ENCODE results near the gene RASSF4. TPM values are rescaled to one million over a fixed set of nuclear protein-coding genes. Genes with fewer than 3 reads are reported as not detected.

Gene RASSF4
- total and polyA plus RNA-seq, 9 of the 15 experiments (the other 6 are each of a cell fraction or from before 2014, with no cell fraction given): 0.01 to 0.62 (median 0.11) TPM; not detected in 3

DNA sequence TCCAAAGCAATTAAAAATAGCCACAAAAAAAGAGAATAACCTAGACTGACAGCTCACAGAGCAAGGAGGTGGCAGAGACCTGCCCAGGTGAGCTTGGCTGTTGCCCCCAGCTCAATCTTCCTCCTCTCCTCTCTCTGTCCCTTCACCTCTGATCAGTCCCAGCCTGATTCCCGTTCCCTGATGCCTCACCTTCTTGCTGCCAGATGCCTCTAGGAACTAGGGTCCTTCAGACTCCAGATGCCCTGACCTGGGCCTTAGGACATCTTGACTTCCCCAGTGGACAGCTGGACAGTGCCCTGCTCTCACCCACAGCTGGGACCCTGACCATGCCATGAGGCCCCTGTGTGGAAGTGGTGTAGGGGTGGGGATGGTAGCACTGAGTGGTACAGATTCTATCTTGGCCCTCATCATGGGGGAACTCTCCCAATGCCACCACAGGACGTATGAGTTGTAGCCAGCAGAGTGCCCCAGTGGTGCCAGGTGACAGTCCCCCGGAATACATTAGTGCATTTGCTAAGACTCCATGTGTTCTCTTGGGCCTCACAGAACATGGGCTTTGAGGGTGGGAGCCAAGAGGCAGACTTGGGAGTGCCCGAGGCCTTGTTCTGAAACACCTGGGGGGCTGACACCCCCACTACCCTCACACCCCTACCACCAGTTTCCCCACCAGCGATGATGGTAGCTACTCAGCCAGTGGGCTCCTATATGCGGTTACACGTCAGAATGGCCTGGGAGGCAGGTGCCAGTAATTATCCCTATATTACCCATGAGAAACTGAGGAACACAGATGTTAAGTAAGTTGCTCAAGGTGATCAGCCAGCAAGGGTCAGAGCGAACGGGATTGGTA, 17.0 kb downstream of the RASSF4 start:
- no peak for FAIRE-seq

More for the DNA sequence above, 17.0 kb downstream of the RASSF4 start:
- no peaks in the 10 kb centered on the region for H3K27me3 ChIP-seq (ENCODE audit: control insufficient read depth in 2 of 2, insufficient read depth in 2 of 2, low read length in 2 of 2)
- H3K9ac ChIP-seq (ENCODE audit: insufficient read depth in 1 of 2, low read depth in 2 of 2, low read length in 2 of 2): no peak overlapping the region
- BruUV-seq (replicated peaks): no TSS peak
- ChIA-PET POLR2A (interaction anchor here (0.6 to 1.3 kb wide), 3 partner anchors 10 to 18 kb away, joined by 3 to 4 read pairs (median 3); no protein-coding TSS in a partner anchor), CTCF (ENCODE audit: low intra/inter-chr PET ratio) (no interaction called here)
- intact Hi-C loops (cut with micrococcal nuclease): loop anchor here (5.0 kb wide), 1 partner anchor 99 kb away; no protein-coding TSS in a partner anchor
- peaks cover 42 to 60% of the 10 kb centered on the region in 2 experiments for H3K4me1 ChIP-seq (replicated peaks in 1 of 2; ENCODE audit: control insufficient read depth in 2 of 2, insufficient read depth in 2 of 2, low read length in 2 of 2)
- WGBS (ENCODE audit: insufficient coverage, low coverage, missing lambda C conversion rate): 53% methylated on average over 9 of the region's 9 CpGs
- no peak for ATAC-seq
- H3K4me2 ChIP-seq (ENCODE audit: insufficient read depth, low read length): no peak overlapping the region
- no peaks in the 10 kb centered on the region for H3K36me3 ChIP-seq (ENCODE audit: control insufficient read depth, insufficient read depth, low read length)
- H3K9me3 ChIP-seq (replicated peaks; ENCODE audit: control insufficient read depth, insufficient read depth, low read depth, low read length): no peaks in the 10 kb centered on the region
- DNase-seq (ENCODE audit: extremely low read depth in 1 of 4, low spot score in 3 of 4): no peak
- no peak overlapping the region for H2AFZ ChIP-seq (ENCODE audit: low read depth, low read length)
- H3K9me1 ChIP-seq (ENCODE audit: control insufficient read depth, insufficient read depth, low read length): no peaks in the 10 kb centered on the region
- no peaks in the 10 kb centered on the region for H4K20me1 ChIP-seq (replicated peaks; ENCODE audit: control insufficient read depth, insufficient read depth, low read length)
- no peak overlapping the region for H3K4me3 ChIP-seq
- no peak overlapping the region for H3K27ac ChIP-seq (ENCODE audit: extremely low read depth, low read depth, low read length)
- in situ Hi-C loops (cut with MboI): no loop called here
- no peaks in the 10 kb centered on the region for H3K79me2 ChIP-seq (ENCODE audit: control insufficient read depth, insufficient read depth, low read length)
- no peak for TF ChIP-seq YBX1 (IDR thresholded peaks at IDR 0.05)
- TF ChIP-seq, protein P1, sequence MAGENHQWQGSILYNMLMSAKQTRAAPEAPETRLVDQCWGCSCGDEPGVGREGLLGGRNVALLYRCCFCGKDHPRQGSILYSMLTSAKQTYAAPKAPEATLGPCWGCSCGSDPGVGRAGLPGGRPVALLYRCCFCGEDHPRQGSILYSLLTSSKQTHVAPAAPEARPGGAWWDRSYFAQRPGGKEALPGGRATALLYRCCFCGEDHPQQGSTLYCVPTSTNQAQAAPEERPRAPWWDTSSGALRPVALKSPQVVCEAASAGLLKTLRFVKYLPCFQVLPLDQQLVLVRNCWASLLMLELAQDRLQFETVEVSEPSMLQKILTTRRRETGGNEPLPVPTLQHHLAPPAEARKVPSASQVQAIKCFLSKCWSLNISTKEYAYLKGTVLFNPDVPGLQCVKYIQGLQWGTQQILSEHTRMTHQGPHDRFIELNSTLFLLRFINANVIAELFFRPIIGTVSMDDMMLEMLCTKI (IDR thresholded peaks at IDR 0.05; ENCODE audit: partially characterized antibody): no peak
- TF ChIP-seq, protein P2, sequence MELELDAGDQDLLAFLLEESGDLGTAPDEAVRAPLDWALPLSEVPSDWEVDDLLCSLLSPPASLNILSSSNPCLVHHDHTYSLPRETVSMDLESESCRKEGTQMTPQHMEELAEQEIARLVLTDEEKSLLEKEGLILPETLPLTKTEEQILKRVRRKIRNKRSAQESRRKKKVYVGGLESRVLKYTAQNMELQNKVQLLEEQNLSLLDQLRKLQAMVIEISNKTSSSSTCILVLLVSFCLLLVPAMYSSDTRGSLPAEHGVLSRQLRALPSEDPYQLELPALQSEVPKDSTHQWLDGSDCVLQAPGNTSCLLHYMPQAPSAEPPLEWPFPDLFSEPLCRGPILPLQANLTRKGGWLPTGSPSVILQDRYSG (tag; conservative IDR thresholded peaks at IDR 0.05; ENCODE audit: low read depth): no peak
- TF ChIP-seq, protein P3, sequence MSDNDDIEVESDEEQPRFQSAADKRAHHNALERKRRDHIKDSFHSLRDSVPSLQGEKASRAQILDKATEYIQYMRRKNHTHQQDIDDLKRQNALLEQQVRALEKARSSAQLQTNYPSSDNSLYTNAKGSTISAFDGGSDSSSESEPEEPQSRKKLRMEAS (CRISPR knock-in tag; IDR thresholded peaks at IDR 0.05): no peak
